GM19099 (cell line): ENCODE measurements around the gene TP53I11.

Experiments used
- POLR2A ChIP-seq: IDR thresholded peaks from 3 replicates; pipeline ENCODE4 v1.6.1; 2011; ENCODE audit warnings: low read depth; ENCODE audit not compliant: insufficient read length; ENCODE audit errors: extremely low read depth

The TP53I11 gene

DNA sequence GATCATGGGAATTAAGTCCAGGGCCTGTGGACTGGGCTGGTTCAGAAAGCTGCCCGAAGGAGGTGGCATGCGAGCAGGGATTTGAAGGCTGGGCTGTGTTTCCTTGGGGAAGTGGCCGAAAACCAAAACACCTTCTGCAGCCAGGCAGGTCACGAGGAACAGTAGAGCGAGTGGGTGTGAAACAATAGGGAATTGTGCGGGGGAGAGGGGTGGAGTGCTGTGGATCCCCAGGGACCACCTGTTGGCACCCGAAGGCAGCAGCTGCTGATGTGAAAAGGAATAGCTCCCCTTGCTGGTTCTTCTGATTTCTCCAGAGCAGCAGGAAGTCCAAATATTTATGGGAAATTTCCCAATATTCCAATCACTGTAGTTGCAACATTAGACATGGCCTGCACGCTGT is 24.6 kb downstream of the TP53I11 start:
- no peak for TF ChIP-seq POLR2A

DNA sequence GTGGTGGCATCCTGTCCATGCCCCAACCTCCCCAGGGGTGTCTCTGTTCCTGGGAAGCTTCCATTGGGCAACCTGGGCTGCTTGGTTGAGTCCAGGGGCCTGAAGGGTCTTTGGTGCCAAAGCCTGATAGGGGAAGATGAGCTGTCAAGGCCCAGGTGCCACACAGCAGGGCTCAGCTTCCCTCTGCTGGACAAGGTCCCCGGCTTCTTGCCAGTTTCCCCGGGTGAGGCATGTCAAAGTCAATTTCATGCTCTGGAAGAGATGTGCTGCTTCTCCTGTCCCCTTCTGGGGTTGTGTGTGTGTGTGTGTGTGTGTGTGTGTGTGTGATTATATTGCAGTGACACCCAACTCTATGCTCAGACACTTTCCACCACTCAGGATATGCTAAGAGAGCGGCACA is 26.9 kb downstream of the TP53I11 start:
- no peak for TF ChIP-seq POLR2A

DNA sequence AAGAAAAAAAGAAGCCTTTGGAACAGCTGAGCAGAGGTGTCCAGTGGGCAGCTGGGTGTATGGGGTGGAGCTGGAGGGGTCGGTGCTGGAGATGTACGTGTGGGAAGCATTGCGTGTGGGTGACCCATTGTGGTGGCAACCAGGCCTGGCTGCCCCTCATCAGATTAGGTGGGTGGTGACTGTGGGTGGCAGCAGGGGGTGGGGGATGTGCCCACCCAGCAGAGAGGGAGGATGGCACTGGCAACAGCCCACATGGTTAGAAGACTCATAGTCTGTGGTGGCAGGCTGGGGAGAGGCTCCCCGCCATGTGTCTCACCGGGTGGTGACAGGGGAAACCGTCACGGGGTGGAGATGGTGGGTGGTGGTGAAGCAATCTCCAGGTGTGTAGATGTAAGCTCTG is 27.6 kb downstream of the TP53I11 start:
- no peak for TF ChIP-seq POLR2A

DNA sequence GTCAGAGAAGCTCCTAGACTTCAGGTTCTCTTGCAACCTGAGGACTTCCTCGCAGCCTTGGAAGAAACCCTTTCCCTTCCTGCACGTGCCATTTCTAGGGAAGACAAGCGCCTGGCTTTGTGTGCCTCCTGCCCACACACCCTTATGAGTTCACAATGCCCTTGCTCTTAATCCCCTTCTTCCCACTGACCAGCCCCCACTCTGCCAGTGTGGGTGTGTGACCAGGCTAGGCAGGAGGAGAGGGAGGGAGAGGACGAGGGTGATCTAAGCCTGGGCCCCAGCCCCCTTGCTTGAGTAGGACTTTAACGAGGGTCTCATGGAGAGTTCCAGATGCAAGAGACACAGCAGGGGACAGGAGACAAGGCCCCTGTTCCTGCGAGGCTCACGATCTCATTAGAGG is 30.2 kb downstream of the TP53I11 start:
- TF ChIP-seq POLR2A: no peak

DNA sequence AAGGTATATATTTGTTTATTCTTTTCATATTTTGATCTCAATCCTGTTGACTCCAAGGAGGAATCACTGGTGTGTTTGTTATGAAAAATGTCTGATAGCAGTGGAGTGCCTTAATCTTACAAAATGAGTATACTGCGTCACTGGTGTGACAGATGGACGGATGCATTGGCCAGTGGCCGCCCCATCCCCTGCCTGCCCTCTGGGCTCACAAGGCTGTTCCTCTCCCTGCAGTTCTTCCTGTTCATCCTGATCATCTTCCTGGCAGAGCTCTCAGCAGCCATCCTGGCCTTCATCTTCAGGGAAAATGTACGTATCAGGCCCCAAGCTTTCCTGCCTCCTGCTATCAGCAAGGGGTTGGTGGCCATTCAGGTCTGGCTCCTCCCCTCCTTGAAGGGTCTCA is 32.9 kb downstream of the TP53I11 start:
- TF ChIP-seq POLR2A: no peak

DNA sequence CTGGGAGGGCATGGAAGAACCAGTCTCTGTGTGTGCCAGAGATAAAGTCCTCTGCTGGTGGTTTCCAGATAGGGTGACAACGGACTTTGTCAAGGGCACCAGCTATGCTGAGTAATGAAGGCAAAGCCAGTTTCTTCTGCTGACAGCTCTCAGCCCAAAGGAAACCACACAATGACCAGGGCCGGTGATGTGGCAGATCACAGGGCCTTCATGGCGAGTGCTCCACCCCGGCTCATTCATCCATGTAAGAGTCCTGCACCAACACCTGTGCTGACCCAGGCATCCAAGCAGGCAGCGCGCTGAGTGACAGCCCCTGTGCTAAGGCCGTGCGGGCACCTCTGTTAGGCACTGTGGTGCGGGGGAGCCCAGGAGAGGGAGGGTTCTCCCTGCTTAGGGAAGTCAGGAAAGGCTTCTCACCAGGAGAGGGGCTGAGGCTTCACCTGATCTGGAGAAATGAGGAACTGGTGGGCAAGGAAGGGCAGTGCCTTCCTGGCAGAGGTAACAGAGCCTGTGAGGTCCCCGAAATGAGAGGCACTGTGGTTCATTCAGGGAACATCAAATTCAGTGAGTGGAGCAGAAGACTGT is 33.8 kb downstream of the TP53I11 start:
- TF ChIP-seq POLR2A: no peak

DNA sequence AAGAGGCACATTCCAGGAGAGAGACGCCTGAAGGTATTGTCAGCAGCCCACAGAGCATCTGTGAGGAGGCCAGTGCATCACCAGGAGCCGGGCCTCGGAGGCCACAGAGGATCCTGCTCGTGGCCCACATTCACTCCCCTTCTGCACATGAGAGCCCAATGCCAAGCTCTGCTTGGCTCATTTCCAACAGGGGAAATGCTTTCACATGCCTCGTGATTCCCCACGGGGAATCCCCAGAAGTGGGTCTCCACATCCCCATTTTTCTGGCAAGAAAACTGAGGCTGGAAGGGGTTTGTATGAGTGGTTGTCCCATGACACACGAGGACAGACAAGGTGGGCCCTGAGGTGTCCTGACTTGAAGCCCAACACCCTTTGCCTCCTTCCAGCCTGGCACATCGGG is 34.4 kb downstream of the TP53I11 start:
- no peak for TF ChIP-seq POLR2A

DNA sequence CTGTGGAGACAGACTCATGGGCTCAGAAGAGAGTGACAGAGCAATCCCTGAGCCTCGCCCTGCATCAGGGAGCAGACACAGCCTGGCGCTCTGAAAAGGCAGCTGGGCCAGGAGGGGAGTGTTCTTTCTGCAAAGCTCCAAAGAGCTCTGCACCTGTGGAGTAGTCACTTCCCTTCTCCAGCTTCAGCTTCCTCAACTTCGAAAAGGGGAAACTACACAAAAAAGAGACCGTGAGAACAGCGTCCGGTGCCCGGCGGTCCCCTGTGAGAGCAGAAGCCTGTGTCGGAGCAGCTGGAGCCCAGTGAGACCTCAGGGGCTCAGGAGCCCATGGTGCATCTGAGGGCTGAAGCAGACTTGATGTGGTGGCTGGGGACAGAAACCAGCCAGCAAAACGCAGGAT is 35.1 kb downstream of the TP53I11 start:
- TF ChIP-seq POLR2A: no peak

DNA sequence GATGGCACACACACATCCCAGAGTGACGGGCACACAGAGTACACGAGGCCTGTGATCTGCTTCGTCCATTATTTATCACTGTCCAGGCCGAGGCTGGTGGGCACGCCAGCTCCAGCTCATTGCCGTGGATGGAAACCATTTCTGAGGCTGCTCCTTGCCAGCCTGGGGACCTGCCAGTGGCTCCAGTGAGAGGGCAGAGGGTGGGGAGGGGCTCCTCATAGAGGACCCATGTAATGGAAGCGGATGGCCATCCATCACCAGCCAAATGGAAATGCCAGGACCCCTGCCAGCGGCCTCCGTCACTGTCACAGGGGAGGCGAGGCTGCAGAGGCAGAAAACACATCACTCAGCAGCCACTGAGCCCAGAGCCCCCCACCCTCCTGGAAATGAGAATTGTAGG is 35.7 kb downstream of the TP53I11 start:
- TF ChIP-seq POLR2A: no peak

DNA sequence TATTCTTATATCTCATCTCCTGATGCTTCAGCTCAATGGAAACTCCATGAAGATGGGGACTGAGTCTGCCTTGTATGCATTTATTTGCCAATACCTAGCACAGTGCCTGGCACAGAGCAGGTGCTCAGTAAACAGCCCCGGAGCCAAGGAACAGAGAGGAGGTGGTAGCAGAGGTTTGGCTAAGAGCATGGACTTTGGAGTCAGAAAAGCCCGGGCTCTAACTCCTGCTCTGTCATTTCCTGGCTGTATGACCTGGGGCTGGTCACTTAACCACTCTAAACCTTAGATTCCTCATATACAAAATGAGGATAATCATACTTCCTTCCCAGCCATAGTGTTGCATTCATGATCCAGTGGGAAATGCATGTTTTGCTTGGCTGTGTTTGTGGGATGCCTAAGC is 36.6 kb downstream of the TP53I11 start:
- no peak for TF ChIP-seq POLR2A

DNA sequence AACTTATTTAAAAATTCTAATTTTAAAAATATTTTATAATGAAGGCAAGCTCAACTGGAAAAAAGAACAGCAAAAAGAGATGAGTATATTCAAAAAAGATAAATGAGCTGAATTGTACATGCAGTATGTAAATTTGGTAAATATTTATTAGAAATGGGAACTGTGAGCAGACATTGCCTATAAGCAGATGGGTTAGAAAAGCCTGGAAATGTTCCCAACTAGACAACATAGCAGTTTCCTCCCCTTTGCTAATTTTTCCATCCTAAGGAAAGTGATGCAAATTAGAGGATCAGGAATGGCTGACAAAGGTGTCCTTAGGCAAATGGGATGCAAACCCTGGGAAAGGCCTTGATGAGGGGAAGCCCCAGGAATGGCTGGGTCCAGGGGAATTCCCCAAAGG is 37.2 kb downstream of the TP53I11 start:
- TF ChIP-seq POLR2A: no peak

DNA sequence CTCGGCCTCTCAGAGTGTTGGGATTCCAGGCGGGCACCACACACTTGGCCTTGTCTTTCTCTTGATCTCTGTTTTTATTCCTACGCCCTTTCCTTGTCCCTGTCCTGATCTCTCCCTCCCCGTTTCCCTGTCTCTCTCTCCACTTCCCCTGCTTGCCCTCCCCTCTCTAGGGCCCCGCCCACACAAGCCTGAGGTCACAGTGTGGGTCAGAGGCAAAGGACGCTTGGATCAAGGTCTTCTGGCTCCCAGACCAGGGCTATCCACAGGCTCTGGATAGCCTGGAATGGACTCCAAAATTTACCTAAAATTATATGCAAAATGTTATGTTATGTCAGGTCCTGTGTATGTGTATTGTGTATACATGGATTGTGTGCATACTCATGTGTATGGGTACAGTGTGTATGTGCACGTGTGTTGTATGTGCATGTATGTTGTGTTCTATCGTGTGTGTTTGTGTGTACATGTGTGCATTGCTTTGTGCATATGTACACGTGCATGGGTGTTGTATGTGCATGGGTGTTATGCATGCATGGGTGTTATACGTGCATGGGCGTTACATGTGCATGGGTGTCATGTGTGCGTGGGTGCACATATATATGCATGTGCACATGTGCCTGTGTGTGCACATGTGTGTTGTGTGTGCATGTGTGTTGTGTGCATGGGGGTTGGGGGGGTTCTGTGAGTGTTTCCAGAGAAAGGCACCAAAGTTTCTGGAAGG is 38.3 kb downstream of the TP53I11 start:
- no peak for TF ChIP-seq POLR2A

DNA sequence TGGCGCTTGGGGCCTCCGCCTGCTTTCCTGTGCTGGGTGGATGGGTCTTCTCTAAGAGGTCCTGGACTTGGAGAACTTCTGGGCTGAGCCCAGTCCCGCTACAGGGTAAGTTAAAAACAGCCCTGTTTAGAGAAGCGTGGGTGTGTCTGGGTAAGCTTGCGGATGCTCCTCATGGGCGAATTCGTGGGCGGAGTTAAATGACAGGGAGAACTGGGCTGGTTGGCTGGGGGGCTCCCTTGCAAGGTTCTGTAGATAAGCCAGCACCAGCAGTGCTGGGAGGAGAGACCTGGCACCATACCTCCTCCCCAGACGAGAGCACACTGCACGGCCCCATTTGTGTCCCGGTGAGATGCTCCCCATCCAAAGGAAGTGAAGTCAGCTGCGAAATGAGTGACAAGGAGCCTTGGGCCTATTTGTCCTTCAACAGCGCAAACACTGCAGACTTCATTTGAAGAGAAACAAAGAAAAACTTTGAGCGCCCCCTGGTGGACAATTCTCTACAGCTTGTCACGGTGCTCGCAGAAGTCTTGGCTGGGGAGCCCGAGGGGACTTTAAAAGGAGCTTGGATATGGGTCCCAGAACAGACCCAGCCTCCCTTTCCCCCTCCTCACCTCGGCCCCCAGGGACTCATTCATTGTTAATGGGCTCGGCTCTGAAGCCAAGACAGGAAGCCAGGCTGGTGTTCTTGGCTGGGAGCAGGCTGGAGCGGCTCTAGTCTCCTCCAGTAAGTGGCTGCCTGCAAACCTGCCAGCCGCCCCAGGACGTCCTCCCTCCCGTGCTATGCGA is 39.5 kb downstream of the TP53I11 start:
- TF ChIP-seq POLR2A: no peak

DNA sequence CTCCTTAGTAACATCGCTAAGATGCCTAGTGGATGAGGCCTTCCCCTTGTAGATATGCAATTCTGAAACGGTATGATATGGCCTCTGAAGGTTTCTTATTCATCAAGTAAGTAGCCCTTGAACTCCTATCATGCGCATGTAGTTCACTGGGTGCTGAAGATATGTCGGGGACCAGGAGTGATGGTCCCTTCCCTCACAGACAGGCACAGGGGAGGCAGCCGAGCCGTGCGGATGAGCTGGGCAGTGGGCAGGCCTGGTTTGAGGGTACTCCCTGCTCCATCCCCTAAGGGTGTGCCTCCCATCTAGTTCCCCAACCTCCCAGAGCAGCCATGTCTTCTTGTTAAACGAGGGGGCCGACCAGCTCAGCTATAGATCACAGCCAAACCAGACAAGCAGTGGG is 40.1 kb downstream of the TP53I11 start:
- TF ChIP-seq POLR2A: no peak

DNA sequence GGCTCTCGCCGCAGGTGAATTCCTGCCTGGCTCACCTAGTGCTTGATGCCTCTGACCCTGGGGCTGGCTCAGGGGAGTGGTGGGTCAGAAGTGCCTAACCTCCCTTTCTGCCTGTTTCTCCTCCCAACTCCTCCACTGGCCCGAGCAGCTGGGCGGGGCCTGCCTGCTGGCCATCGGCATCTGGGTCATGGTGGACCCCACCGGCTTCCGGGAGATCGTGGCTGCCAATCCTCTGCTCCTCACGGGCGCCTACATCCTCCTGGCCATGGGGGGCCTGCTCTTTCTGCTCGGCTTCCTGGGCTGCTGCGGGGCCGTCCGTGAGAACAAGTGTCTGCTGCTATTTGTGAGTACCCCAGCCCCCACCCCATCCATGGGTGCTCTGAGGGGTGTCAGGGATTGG is 41.1 kb downstream of the TP53I11 start:
- no peak for TF ChIP-seq POLR2A

DNA sequence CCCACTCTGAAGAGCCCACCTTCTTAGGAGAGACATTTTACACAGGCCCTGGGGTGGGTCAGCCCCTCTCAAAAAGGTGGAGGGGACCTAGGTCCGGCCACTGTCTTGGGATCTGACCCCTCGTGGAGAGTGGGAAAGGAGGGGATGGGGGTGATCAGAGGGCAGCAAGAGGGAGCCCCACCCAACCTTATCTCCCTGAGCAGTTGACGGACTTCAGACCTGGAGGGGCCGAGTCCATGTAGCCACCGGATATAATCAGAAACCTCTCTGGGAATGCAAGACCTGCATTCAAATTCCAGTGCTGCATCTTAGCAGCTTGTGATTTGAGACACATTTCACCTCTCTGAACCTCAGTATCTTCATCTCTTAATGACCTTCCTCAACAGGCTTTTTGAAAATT is 44.0 kb downstream of the TP53I11 start:
- TF ChIP-seq POLR2A: no peak
